Measurements from ENCODE around the gene ABCA13.

- TF ChIP-seq, protein P1, sequence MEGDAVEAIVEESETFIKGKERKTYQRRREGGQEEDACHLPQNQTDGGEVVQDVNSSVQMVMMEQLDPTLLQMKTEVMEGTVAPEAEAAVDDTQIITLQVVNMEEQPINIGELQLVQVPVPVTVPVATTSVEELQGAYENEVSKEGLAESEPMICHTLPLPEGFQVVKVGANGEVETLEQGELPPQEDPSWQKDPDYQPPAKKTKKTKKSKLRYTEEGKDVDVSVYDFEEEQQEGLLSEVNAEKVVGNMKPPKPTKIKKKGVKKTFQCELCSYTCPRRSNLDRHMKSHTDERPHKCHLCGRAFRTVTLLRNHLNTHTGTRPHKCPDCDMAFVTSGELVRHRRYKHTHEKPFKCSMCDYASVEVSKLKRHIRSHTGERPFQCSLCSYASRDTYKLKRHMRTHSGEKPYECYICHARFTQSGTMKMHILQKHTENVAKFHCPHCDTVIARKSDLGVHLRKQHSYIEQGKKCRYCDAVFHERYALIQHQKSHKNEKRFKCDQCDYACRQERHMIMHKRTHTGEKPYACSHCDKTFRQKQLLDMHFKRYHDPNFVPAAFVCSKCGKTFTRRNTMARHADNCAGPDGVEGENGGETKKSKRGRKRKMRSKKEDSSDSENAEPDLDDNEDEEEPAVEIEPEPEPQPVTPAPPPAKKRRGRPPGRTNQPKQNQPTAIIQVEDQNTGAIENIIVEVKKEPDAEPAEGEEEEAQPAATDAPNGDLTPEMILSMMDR (conservative IDR thresholded peaks at IDR 0.05) = no peak
- TF ChIP-seq ZFX (IDR thresholded peaks at IDR 0.05) = no peak
Observed at GRCh38 chr7:48179496-48180030, 8.3 kb downstream of the ABCA13 start.
